ENCODE data around the gene HK1.

Gene HK1

GRCh38 chr10:69419096-69419743 is 140.9 kb downstream of the HK1 start:
- TF ChIP-seq GATA3 (IDR thresholded peaks at IDR 0.05; ENCODE audit: low read depth, low read length) (no peak), GATA2 (IDR thresholded peaks at IDR 0.05; ENCODE audit: low read depth, low read length) (no peak)

DNA sequence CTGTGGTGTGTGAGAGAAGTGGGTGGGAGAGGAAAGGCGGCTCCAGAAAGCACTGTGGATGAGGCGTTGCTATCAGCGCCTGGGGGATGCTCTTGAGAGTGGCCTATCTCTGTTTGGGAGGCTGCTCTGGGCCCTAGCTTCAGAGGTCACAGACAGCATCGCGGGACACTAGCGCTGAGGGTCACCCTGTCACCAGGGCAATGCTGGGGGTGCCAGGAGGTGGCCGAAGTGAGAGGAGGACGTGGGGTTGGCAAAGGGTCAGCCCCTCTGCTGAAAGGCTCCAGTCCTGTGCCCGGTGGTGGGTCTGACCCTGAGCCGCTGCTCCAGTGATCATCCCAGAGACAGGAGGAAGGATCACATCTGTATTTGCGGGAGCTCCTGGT is 141.4 kb downstream of the HK1 start:
- TF ChIP-seq GATA3 (IDR thresholded peaks at IDR 0.05; ENCODE audit: low read depth, low read length) (no peak), GATA2 (IDR thresholded peaks at IDR 0.05; ENCODE audit: low read depth, low read length) (no peak)

DNA sequence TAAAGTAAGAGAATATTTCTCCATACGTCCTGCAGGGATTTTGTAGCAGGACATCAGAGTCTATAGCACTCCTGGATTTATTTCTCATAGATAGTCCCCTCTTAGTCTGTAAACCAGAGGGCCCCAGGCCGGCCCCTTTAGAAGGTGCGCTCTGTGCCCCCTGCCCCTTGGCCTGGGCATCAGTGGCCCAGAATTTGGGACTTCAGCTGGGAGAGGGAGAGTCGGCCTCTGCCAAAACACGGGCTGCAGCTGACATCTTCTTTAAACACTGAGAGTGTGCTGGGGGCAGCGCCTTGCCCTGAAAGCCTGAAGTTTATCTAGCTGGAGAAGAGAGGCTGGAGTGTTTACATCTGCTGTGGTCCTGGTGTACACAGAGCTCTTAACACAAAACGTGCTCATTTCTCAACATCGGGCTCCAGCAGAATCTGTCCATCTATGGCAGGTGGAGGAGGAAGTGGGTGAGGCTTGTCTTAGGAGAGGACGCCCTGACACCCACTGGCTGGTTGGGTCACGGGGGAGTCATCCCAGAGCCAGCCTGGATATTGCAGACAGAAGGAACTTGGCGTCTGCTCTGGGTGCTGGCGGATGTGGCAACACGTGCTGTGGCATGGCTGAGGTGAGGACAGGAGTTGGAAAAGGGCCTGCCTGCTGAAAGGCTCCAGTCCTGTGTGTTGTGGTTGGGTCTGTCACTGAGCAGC is 143.5 kb downstream of the HK1 start:
- TF ChIP-seq GATA2 (IDR thresholded peaks at IDR 0.05; ENCODE audit: low read depth, low read length) (no peak), GATA3 (IDR thresholded peaks at IDR 0.05; ENCODE audit: low read depth, low read length) (no peak)

- TF ChIP-seq GATA3 (IDR thresholded peaks at IDR 0.05; ENCODE audit: low read depth, low read length) (no peak), GATA2 (IDR thresholded peaks at IDR 0.05; ENCODE audit: low read depth, low read length) (no peak)
Measured at GRCh38 chr10:69422676-69423075, 144.4 kb downstream of the HK1 start.

DNA sequence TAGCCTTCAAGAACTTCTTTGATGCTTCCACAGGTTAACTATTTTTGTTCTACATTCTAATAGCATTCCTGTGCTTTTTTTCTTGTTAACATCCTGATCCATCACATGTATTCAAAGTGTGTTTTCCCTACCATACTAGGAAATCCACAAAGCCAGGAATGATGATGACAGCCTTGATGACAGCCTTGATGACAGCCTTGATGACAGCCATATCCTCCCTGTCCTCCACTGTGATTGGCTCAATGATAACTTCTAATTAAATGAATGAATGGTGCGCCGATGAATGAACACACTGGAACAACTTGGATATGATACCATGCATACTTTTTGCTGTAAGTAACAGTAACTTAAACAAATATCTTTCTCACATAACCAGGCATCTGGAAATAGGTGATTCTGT is 146.7 kb downstream of the HK1 start:
- TF ChIP-seq GATA2 (IDR thresholded peaks at IDR 0.05; ENCODE audit: low read depth, low read length) (no peak), GATA3 (IDR thresholded peaks at IDR 0.05; ENCODE audit: low read depth, low read length) (no peak)

DNA sequence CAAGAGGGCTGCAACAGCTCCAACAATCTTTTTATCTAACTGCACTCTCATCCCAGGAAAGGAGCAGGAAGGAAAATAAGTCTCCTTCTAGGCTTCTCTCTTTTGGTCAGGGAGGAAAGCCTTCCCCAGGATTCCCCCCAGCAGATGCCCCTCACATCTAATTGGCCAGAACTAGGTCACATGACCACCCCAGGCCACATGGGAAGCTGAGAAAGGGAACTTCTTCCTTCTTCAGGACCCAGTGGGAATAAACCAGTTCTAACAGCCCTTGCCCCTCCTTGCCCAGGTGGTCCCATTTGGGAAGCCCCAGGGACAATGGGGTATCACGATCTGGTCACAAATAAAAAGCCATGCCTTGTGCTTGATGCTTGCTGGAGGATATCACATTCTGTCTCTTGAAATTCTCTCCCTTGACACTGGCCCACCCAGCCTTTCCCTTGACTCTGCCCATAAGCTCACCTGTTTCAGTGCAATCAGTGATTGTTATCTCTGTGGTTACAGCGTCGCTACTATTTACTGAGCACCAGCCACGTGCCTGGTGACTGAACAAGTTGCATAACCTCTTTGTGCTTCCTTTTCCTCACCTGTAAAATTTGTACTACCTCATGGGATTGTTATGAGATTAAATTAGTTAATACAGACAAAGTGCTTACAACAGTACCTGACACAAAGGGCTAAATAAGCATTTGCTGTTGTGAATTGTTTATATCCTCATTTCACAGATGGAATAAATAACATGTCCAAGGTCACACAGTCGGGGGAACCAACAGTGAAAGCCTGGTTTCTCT is 147.4 kb downstream of the HK1 start:
- TF ChIP-seq GATA3 (IDR thresholded peaks at IDR 0.05; ENCODE audit: low read depth, low read length): no peak
- TF ChIP-seq GATA2 (IDR thresholded peaks at IDR 0.05; ENCODE audit: low read depth, low read length): no peak

GRCh38 chr10:69426376-69426727 is 148.1 kb downstream of the HK1 start:
- TF ChIP-seq GATA2 (IDR thresholded peaks at IDR 0.05; ENCODE audit: low read depth, low read length) (no peak), GATA3 (IDR thresholded peaks at IDR 0.05; ENCODE audit: low read depth, low read length) (no peak)

GRCh38 chr10:69428165-69428564 is 149.9 kb downstream of the HK1 start:
- no peak for TF ChIP-seq GATA3 (IDR thresholded peaks at IDR 0.05; ENCODE audit: low read depth, low read length)
- TF ChIP-seq GATA2 (IDR thresholded peaks at IDR 0.05; ENCODE audit: low read depth, low read length): no peak

- TF ChIP-seq GATA2 (IDR thresholded peaks at IDR 0.05; ENCODE audit: low read depth, low read length): no peak
Measured at GRCh38 chr10:69434169-69434568, 155.9 kb downstream of the HK1 start.

- no peak for TF ChIP-seq GATA2 (IDR thresholded peaks at IDR 0.05; ENCODE audit: low read depth, low read length)
- TF ChIP-seq GATA3 (IDR thresholded peaks at IDR 0.05; ENCODE audit: low read depth, low read length): no peak
Measured at GRCh38 chr10:69434926-69435325, 156.6 kb downstream of the HK1 start.

GRCh38 chr10:69435966-69436520 is 157.7 kb downstream of the HK1 start:
- TF ChIP-seq GATA2 (IDR thresholded peaks at IDR 0.05; ENCODE audit: low read depth, low read length) (no peak), GATA3 (IDR thresholded peaks at IDR 0.05; ENCODE audit: low read depth, low read length) (no peak)

DNA sequence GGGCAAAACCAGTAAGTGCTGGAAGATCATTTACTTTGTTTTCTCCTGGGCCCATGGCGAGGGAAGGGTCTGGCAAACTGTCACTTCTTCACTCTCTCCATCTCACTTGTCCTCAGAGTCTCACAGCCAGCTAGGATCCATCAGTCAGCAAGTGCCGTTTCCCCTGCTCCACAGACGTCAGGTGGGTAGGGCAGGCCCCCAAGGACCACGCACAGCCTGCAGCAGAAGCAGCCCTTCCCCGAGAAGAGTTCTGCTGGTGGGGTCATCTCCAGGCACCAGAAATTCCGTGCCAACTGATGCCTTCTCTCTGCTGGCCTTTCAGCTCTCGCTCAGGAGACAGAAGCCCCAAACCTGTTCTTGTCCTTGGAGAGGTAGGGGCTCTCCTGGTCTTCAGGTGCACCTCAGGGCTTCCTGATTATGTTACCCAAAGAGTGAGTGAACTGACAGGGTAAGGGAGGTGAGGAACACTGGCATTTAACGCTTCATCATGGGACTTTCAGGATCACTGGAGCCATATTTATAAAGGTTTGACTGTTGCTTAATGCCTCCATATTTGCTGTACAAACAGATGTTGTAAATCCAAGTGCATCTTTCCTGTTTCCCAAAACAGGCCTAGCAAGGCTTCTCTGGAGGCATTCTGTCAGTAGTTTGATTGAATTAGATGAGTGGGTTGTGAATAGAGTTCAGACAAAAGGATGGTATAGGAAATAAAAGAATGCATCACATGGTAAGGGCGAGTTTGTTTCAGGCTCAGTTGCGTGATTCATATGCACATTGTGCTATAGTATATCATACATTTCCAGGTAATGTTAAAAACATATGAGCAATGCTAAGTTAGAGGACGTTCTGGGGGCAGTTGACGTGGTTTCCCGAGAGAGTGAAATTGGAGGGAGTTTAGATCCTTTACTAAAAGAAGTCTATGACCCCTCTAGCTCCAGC is 159.3 kb downstream of the HK1 start:
- TF ChIP-seq GATA2 (IDR thresholded peaks at IDR 0.05; ENCODE audit: low read depth, low read length) (no peak), GATA3 (IDR thresholded peaks at IDR 0.05; ENCODE audit: low read depth, low read length) (no peak)

GRCh38 chr10:69438536-69439349 is 160.4 kb downstream of the HK1 start:
- no peak; the same call in 1 of the 2 replicates for TF ChIP-seq GATA2 (IDR thresholded peaks at IDR 0.05; ENCODE audit: low read depth, low read length)
- TF ChIP-seq GATA3 (IDR thresholded peaks at IDR 0.05; ENCODE audit: low read depth, low read length): no peak

All from SH-SY5Y (cell line).